ENCODE measurements around the gene NNMT.

The NNMT gene

DNA sequence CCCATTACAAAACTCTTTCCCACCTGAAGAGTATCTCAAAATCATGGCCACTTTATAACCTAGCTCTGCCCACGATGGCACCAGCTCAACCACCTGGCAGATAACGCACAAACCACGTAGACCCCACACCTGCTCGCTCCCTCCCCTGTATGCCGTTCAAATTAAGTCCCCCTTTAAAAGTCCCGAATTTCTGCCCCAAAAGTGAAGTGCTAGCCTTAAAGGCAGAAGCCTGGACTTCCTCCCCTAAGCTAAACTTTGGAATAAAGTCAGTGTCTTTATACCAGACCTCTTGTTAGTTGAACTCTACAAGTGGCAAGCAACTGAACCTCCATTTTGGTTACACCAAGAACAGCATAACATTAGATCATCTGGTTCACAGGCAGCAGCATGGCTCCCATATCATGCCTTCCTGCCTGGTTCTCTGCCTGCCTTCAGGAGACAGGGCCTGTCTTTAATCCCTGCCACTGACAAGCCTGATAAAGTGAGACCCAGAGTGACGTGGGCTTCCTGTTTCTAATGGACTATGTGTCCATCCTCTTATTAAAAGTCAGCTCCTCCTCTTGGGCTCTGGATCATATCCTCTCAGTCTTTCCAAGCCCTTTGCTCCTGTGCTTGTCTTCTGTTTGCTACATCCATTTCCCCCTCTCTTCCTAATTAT, 32.6 kb upstream of the NNMT start:
- no peak for DNase-seq (ENCODE audit: low read depth in 2 of 2)

DNA sequence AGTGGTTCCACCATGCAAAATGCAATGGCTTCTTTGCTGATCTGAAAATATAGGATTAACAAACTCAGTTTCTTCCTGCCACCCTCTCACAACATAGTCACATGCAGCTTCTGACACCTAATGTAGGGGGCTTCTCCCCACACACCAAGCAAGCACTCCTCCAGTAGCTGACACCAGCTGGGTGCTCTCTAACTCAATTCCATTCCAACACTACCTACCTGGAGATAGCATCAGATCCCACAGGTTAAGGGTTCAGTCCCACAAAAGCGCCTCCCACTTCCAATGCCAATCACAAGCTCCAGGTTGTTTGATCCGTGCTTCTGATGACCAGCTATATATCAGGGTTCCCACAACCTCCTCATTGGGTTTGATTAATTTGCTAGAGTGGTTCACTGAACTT, 31.8 kb upstream of the NNMT start:
- no peak for DNase-seq (ENCODE audit: low read depth in 2 of 2)

- no peak for DNase-seq (ENCODE audit: low read depth in 2 of 2)
Observed at GRCh38 chr11:114265122-114265878, 30.9 kb upstream of the NNMT start.

- no peak for DNase-seq (ENCODE audit: low read depth in 2 of 2)
Observed at GRCh38 chr11:114269498-114269897, 26.7 kb upstream of the NNMT start.

DNA sequence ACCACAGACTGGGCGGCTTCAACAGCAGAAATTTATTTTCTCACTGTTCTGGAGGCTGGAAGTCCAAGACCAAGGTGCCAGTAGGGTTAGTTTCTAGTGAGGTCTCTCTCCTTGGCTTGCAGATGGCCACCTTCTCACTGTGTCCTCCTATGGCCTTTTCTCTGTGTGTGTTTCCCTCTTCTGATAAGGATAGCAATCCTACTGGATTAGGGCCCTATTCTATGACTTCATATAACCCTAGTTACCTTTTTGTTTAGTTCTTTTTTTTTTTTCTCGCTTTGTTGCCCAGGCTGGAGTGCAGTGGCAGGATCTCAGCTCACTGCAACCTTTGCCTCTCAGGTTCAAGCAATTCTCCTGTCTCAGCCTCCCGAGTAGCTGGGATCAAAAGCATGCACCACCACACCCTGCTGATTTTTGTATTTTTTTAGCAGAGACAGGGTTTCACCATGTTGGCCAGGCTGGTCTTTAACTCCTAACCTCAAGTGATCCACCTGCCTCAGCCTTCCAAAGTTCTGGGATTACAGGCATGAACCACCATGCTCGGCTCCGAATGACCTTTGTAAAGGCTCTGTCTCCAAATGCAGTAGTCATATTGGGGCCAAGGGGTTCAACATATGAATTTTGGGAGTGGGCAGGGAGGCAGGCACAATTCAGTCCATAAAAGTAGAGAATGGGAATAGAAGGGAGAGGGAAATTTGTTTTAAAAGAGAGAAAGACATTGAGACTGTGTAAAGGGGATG, 25.5 kb upstream of the NNMT start:
- no peak for DNase-seq (ENCODE audit: low read depth in 2 of 2)

GRCh38 chr11:114271316-114271715, 24.9 kb upstream of the NNMT start:
- DNase-seq (ENCODE audit: low read depth in 2 of 2): no peak

- no peak for DNase-seq (ENCODE audit: low read depth in 2 of 2)
Observed at GRCh38 chr11:114272311-114272710, 23.9 kb upstream of the NNMT start.

DNA sequence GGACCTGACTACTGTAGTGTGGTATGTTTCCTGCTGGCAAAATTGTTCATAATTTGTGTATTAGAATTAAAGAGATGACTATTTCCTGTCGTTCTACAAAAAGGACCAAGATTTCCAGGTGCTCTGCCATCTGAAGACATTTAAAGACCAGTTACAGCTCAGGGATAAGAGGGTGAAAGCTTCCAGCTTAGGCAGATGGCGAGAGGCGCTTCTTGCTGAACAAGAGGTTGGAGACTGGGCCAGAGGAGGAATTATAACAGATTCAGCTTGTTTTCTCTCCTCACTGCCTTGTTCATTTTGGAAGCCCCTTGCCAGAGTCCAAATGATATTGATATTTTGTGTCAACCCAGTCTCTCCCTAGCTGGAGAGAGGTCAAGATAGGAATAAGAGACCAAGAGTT, 23.1 kb upstream of the NNMT start:
- no peak for DNase-seq (ENCODE audit: low read depth in 2 of 2)

DNA sequence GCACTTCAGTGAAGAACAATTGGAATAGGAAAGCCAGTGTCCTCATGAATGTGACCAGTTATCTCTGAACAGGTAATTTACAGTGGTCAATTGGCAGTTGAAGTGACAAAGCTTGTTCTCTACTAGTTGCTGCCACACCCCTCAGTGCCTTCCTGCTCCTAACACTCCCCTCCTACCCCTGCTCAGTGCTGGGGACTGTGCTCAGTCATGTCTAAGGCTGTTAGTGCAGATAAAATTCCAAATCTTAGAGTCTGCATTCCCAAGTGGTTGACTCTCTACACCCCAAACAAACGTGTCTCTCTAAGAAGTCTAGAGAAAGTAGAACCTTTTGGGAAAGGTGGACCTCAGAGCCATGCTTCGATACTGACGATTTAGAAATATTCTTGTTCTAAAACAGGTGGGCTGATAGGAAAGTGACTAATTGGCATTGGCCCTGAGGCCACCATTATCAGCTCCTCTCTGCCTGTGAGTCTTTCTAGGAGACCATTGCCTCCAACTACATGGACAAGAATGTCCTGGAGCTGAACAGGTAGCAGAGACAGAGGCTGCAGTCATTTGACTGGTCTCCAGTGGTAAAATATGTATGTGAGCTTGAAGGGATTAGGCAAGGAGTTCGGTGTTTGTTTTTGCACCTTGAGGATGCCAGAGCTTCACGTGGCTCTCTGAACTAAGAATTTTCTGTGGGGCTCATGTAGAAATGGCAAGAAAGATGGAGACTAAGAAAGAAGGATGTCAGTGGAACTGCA, 22.1 kb upstream of the NNMT start:
- no peak for DNase-seq (ENCODE audit: low read depth in 2 of 2)

DNA sequence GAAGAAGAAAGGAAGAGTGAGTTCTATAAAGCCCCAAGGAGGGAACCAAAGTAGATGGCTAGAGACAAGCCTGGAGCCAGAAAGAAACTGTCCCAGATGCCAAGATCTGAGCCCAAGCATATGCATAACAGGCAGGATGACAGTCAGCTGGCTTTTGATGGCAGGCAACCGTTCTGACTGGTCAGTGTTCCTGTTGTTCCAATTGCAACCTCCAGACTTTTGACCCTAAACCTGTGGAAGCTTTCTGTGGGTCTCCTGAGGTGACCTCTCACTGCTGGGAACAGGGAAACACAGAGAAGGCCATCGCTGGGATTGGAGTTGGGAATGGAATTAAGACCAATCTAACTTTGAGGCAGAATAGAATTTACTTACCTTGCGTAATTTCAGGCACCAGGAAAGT, 21.6 kb upstream of the NNMT start:
- no peak for DNase-seq (ENCODE audit: low read depth in 2 of 2)

DNA sequence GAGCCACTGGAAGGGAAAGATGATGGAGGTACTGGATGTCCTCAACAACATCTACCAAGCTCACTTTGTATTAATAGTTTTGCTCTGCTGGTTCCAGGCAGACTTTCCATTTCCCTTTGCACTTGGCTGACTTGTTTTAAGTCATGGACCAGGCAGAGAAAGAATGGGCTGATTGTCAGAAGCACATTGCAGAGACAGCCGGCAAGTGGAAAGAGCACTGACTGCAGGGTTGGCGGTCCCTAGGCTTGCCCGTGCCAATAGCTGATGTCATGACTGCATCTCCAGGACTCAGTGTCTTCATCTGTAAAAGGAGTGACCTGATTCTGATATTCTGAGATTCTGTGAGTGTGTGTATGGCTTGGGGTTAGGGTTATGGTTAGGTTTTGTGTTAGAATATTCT, 20.9 kb upstream of the NNMT start:
- DNase-seq (ENCODE audit: low read depth in 2 of 2): no peak

DNA sequence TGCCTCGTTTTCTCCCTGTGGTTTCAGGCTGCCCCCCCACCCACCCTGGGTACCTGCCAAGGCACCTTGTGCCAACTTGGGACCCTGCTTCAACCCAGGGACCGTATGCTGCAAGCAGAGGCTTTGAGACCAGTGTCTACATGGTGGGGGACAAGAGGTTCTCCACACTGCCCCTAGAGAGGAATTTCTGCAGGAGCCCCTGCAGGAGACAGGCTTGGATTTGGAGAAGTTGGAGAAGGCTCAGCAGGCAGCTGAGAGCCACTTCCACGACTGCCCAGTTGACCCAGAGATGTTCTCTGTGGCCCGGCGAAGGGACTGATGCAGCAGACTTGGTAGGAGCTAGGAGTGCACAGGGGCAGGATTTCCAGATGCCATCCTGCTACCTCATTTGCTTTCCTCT, 20.1 kb upstream of the NNMT start:
- DNase-seq (ENCODE audit: low read depth in 2 of 2): no peak

- no peak for DNase-seq (ENCODE audit: low read depth in 2 of 2)
Observed at GRCh38 chr11:114277637-114278341, 18.4 kb upstream of the NNMT start.

GRCh38 chr11:114278342-114279065, 17.7 kb upstream of the NNMT start:
- no peak for DNase-seq (ENCODE audit: low read depth in 2 of 2)

- no peak for DNase-seq (ENCODE audit: low read depth in 2 of 2)
Observed at GRCh38 chr11:114279792-114280546, 16.2 kb upstream of the NNMT start.

DNA sequence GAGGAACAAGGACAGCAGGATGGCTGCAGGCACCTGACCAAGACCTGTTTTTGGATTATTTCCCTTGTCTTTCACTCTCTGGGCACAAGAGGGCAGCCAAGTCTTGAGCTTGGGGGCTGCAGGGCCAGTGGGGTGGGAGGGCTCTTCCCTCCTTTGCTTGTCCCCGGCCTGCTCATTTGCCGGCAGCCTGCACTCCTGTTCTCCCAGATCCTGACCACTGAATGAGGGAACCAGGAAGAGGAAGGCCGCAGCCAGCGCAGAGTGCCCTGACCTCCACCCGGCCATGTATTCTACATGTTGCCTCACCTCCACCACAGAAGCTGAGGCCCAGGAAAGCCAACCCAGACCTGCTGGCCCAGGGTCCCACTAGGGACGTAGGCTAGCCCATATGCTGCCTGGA, 15.5 kb upstream of the NNMT start:
- DNase-seq (ENCODE audit: low read depth in 2 of 2): no peak

DNA sequence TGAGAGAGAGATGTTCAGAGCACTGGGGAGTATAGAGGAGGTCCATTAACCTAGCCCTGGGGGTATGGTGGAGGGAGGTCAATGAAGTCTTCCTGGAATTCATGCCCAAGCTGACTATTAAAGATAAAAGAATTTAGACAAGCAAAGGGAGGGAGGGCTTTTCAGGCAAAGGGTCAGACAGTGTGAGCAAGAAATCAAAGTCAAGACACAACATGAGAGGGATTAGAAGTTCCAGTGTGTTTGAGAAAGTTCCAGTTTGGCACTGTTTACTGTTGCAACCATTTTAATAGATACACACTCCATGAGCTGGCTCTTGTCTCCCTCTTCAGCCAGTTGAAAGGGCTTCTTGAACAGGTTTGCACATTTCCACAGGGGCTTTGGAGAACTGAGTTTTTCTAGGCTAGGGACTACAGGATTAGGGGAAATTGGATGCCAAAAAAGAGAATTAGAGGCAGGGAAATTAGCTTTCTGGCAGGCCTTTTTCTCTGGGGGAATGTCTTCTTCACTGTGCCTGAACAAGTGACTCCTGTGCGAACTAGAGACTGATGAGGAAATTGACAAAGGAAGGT, 14.7 kb upstream of the NNMT start:
- DNase-seq (ENCODE audit: low read depth in 2 of 2): no peak

DNA sequence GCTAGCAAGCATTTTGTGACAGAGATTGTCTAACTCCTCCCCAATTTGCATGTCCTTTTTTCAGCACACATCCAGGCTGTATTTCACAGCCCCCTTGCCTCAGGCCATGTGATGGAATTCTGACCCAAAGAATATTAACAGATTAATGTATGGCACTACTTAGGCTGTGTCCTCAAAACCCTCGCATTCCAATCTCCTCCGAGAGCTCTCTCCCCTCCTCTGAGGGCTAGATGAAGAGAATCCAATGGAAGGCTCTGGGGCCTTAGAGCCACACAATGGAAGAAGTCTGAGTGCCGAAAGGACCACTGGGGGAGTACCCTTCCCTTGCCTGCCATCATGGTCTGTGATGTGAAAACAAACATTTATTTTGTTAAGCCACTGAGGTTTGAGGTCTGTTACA, 13.7 kb upstream of the NNMT start:
- no peak for DNase-seq (ENCODE audit: low read depth in 2 of 2)

DNA sequence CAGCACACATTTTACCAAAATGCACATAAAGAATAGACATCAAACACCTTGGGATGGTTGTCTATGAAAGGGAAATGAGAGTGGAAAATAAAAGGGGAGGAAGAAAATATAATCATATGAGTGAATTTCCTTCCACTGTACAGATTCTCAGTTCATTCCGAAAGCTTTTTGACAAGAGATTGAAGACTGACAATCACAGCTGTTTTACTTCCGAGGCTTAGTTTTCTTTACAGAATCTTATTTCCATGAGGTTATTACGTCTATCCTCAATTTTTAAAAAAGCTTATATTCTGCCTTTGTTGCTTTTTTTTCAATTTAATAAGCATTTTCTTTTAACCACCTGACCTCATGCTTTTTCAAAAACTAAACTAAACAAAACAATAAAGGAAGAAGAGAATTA, 12.8 kb upstream of the NNMT start:
- no peak for DNase-seq (ENCODE audit: low read depth in 2 of 2)

GRCh38 chr11:114284021-114284420, 12.2 kb upstream of the NNMT start:
- DNase-seq (ENCODE audit: low read depth in 2 of 2): no peak

All from stimulated activated CD4-positive, alpha-beta T cell treated with anti-CD3 and anti-CD28 coated beads, Interleukin-15, amount 100 ng/mL, for 48 hours (primary cell).